Amygdala (tissue), 56 donors: ENCODE data around the gene PCDH9.

Experiments
- DNase-seq, 56 donors: peaks; one replicate each; lab custom pipeline; 2025; lab: John Stamatoyannopoulos, UW

Gene PCDH9

DNA sequence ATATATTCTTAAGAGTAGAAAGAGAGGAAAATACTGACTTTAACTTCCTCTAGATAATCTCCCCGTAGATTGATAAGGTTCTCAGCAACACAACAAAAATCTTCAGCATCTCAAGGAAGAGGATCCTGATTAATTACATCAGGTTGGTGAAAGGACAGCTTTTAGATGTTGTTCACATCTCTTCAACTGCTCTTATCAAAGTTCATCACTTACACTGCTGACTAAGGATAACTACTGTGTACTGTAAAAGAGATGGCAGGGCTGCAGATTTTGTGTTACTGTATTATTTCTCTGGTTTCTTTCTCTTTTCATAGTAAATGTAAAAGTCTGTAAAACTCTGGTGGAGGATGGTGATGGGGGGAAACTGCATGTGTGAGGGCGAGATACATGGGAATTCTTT, 133.7 kb downstream of the PCDH9 start:
- no peak for DNase-seq

DNA sequence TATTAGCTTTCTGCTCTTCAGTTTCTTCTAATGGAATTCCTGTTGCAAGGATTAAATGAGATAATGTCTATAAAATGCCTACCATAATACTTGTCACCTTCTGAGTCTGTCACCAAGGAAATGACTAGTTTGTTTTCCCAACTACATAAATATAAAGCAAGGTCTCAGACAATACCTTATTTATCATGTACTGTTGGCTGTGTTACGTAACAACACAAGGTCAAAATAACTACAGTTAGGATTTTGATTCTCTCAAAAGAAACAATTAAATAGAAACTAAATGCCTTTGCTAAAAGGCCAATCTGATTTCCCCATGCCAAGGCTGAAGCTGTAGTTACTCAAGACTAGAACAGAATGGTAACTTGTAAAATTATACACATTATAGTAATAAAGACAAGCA, 134.5 kb downstream of the PCDH9 start:
- no peak for DNase-seq

DNA sequence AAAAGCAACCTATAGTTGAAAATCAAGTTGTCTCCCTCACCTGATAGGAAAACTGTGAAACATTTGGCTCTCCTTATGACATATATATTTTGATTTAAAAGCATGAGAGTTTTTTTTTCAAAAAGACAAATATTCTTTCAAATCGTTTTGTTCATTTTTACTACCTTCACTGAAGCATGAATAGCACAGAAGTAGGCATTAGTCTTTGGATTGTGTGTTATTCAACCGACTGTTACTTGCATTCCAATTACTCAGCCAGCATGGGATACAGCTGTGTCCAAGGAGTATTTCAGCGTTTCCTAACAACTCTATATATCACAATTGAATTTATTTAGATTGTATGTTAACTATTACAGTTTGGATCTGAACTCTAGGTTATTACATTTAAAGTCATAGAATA, 135.2 kb downstream of the PCDH9 start:
- no peak for DNase-seq

DNA sequence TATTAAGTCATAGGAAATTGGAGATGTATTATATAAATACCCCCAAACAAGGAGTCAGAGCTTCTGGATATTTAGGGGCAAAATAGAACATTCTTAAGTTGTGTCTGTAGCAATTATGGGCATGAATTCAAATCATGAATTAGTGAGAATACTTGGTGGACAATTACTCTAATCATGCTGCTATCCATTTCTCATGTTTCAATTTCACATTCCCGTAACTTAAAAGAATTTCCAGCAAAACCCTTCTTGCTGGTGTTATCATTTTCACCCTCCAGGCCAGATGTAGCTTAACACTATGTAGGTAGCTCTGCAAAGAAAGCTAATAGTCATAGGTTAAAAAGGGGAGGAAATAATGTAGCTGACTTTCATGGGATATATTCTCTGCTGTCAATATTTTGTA, 136.1 kb downstream of the PCDH9 start:
- DNase-seq = no peak

DNA sequence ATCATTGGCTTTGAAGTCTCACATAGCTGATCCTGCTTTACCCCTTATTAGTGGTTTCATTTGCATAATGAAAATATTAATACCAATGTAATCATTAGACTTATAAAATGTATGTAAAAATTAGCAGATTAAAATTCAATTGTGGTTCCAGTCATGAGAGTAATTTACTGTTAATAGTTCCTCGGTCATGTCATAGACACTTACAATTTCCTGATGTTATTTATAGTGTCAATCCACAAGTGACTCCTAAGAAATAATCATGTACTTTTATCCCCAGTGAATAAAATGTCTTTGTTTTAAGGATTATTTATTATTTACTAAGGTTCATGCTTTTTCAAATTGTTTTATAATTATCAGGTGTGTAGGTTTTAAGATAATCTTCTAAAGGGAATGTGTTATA, 138.5 kb downstream of the PCDH9 start:
- DNase-seq = no peak

DNA sequence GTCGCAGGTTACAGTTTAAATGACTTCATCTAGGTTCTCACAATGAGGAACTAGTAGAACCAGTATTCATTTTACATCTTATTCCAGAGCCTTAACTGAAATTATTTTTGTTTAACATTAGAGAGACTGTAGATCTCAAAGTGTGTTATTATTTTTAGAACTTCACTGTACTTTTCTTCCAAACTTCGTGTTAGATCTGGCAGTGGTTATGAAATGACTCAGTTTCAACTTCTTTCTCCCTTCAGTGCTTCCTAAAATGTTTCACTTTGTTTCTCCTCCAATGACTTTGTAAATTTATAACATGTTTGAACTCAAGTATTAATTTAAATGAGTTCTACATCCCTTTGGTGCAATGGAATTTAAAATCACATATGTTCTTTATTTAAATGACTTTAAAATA, 139.3 kb downstream of the PCDH9 start:
- DNase-seq = no peak

DNA sequence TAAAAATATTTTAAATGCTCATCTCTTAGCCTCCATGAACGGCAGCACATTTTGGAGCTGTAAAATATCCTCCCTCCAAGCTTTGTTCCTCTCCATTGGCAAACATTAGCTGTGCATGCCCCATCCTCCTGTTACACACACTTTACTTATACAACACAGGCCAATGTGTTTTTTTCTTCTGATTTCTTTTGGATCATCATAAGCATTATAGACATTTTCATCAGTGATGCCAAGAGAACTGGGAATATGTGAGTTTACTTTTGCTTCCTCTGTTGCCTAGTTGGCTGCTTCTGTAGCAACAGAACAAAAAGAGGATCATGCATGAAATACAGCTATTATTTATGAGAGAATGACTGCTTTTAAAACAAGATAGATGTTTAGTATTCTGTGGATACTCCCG, 142.6 kb downstream of the PCDH9 start:
- no peak for DNase-seq

DNA sequence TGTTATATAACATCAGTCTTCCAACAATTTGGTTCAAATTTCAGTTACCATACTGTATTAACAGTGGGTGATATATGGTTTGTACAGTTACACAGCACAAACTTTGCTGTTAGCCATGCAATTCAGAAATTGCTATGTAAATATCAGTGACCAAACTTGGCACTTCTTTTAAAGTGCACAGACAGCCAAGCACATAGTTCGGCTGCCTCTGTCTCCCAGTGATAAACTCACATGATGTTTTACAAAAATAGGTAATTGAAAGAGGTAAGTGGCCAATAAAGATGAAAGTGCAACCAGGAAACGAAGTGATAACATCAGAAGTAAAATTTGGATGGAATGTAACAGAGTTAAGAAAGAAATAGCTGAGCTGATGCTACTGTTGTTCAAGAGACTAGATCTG, 143.9 kb downstream of the PCDH9 start:
- no peak for DNase-seq

DNA sequence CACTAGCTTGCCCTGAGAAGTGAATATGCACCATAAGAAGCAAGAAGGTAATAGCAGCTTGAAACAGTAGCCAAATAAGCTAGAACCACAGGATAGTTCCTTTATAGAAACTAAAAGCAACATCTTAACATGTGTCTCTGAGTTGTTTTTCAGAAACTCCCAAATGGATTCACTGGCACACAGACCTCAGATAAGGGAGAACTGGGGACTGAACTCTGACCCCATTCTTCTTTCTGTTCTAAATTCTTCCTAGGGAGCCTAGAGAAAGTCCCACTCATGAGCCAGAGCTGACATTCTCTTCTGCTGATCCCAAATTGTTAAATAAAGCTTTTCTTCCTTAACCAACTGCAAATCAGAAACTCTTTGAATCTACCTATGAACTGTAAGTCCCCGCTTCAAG, 146.1 kb downstream of the PCDH9 start:
- no peak for DNase-seq

DNA sequence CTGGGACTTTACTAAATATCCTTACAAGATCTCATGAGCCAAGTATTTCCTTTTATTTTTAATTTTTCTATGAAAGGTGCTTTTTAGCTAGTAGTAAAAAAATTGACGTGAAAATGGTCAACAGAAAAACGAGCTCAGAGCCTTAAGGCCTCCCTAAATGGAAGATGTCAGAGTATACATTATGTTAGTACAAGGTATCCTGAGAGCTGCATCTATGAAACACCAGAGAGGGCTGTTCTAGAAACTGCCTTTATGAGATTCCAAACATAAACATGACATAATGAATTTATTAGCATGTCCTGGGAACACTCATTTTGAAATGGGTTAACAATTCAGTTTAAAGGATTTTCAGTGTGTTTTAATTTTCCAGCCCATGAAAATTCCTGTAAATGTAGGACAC, 146.6 kb downstream of the PCDH9 start:
- DNase-seq = no peak

DNA sequence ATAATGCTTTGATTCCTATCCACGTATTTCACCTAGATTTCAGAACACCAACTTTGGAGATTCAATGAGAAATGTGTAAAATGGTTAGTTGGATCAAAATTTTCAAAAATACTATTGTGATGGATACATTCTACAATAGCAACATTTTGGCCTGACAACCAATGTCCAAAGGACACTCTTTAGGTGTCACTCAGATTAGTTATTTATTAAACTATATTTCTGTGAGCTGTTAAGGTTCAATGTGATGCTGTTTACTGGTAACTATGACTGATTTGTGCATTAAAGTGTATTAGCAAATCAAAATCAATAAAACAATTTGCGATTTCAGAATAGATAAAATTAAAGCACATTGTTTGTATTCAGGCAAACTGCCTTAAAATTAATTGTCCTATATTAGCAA, 149.8 kb downstream of the PCDH9 start:
- no peak for DNase-seq

DNA sequence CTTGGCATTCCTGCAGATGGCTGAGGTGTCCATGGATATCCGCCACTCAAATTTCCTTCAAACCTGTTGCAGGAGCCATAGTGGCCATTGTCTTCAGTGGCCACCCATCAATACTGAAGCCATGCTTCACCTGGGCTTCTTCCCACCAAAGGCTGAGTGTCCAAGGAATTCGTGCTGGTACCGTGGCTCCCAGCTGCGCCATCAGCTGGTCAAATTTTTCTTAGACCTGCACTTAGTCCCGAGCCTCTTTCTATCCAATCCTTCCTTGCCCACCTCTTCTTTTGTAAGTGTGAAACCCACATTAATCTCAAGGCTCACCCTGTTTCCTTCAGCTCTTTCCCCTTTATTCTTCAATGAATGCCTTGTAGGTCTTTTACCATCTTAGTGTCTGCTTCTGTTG, 152.1 kb downstream of the PCDH9 start:
- DNase-seq = no peak

DNA sequence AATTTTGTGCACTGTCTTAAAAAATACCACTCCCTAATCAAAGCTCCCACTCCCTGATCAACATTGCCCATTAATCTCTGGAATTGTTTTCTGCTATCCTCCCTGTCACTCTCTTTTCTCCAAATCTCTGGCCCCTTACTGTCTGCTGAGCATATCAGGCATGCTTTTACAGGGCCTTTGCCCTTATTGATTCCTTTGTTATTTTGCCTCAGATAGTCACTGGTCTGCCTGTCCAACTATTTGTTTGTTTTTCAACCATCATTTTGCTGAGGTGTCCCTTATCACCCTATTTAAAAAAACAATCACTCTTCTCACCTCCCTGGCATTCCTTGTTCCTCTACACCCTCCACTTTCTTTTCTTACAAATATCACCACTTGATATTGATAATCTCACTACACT, 153.0 kb downstream of the PCDH9 start:
- DNase-seq = no peak

DNA sequence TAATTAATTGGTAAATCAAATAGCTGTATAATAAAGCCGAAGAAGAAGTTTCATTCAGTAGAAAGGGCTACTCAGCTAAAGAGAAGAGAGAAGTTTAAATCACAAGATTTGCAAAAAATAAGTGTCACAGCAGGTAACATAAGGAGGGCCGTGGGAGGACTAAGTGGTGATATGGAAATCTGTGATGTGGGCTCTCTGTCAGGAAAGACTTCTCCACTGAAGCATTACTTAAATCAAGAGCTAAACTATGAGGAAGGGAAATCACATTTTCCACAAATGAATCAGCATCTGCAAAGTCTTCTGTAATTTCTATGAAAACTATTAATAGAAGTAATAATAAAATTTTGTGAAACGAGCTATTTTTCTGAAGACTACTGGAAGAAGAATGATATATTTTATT, 153.8 kb downstream of the PCDH9 start:
- DNase-seq = peak in 1 of 56 donors; percentile 15

DNA sequence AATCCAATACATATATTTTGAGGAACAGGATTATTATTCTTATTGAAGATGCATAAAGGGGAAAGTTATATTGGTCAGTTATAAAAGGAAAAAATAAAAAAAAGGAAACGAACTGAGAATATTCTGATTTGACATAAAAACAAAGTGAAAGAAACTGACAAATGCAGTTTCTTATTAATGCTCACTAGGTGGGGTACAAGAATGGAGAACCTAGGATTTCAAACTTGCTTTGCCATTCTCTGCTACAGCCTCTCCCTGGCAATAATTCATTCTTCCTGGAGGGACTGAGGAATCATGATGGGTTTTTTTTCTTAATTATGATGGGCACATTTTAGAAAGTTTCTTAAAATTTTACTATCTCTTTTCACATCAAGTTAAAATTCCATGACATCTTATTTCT, 154.9 kb downstream of the PCDH9 start:
- DNase-seq = no peak

DNA sequence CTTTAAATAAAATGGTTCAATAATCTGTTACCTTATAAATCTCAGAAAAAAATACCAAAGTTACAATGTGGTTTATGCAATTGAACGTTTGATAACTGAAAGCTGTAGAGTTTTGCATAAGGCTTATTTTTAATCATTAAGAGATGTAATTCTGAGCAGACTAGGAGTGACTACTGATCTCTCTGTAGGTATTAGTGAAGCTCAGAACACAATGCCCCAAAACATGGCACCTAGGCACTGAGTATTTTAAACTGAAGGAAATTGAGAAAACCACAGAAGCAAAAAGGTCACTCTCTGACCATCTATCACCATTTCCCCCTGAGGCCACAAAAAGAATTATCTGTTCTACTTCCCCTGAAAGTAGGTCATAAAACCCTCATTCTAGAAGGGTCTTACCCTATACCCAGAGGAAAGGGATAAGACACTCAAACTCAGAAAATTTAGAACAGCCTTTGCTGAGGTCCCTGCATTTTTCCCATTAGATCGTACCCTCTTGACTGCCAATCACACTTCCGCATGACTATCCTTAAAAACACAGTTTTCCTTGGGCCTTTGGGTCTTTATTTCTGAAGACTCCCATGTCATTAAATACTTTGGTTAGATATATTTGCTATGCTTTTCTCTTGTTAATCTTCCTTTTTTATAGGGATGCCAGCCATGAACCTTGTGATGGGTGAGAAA, 158.1 kb downstream of the PCDH9 start:
- no peak for DNase-seq

DNA sequence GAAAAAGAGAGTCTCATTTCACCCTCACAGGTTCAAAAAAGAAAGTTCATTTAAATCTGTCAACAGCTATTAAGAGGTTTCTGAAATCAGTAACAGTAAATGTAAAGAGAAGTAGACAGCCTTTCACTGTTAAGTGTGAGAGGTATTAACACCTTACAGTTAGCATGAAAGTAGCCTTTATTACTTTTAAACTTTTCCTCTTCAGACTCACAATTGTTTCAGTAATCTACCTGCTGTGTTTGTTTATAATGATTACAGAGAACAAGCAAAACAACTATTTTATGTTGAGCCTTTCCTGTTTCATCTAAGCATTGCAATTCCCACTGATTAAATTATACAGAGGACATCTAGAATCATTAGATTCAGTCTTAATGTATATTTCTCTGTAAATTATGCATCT, 159.8 kb downstream of the PCDH9 start:
- DNase-seq = no peak

DNA sequence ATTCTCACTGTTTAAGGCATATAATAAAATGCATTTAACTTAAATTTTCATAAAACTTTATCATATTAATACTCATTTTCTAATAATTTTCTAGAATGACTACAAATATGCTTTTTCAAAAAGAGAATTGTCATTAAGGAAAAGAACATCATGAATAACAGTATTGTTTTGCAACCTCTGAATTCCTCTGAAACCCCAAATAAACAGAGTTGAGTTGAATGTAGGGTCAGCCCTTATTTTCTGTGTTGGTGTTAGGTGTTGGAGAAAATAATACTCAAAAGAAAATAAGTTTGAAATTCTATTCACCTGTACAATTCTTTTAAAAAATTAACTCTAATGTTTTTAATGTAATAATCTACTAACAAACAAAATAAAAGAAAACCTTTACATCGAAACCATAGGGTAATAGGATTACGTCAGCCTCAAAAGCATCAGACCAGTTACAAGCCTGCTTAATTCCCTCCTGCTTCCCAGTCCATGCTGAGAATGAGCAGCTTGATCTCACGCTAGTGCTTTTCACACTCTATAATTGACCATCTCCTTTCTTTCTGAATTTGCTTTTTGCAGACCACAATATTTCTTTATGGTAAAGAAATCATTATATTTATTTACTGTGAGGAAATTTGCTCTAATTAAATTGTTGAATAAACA, 160.9 kb downstream of the PCDH9 start:
- no peak for DNase-seq

DNA sequence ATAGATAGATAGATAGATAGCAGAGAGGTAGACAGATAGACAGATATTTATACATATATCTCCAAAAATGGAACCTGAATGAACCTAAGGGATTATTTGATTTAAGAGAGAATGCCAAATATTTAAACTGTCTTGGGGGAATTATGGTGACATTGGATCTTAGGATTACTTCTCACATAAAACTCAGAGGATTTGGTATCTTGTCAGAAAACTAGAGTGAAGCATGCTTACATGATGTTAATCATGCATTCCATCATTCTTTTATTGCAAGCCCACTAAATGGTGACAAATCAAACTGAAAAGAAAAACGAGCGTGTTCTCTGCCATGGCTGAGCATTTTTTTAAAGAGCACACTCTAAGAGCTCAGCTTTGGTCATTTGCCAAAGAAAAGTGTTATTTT, 165.2 kb downstream of the PCDH9 start:
- DNase-seq = no peak

DNA sequence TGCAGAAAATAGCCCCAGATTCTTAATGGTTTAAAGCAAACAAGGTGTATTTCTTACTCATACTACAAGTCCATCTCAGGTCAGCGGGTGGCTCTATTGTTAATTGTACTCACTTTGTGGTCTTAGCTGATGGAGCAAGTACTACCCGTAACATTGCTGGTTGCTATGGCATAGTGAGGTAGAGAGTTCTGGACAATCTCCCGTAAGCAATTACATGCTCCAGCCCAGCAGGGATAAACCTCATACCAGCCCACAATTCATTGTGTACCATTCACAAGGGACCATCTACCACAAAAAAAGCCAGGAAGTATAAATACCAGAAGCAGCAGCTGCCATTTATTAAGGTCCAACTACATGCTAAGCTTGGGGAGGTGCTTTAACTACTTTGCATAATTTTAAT, 167.1 kb downstream of the PCDH9 start:
- DNase-seq = no peak

DNA sequence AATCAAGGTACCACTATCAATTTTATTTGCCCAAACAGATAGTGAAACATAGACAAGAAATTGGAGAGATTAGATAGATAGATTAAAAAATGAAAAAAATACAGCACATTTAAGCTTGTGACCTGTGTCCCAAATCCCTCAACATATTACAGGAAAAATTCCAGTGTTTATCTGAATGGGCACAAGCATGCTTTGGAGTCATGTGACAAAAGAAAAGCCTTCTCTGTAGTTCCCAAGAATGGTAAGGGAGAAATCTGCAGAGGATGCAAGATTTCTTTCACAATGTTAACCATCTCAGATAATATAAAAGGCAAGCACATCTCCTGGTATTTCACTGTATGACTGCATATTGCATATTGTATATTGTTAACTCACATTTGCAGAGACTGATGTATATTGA, 168.0 kb downstream of the PCDH9 start:
- DNase-seq = no peak

DNA sequence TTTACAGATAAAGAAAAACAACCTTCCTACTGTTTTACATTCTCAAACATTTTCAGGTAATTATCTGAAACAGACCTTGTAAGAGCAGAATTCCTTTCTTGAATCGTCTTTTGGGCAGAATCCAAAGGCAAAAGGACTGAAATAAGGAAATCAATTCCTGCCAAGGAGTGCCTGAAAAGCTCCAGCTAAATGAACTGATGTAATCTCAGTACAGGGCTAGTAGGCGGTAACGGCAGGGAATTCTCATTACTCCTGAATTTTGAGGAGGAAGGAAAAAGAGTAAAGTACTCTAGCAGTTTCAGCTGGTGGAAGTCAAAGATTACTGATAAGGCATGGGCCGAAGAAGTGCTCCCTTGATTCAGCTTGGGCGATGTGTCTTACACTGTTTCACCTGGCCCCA, 168.4 kb downstream of the PCDH9 start:
- no peak for DNase-seq
